HepG2 (cell line): ENCODE data around the gene PPP1R9A. TPM values are rescaled to one million over a fixed set of nuclear protein-coding genes. Genes with fewer than 3 reads are reported as not detected.

Experiments
- ATAC-seq: fragments of 200-7000 bp; cut with Tn5 transposase; 3 replicates; pipeline ENCODE4 v1.9.1; 2020; ENCODE audit warnings: mild to moderate bottlenecking, moderate library complexity
- BruUV-seq: library from RNA; stranded (reverse); fragments of 400-500 nt; replicated peaks from 2 replicates; lab custom pipeline; 2021; lab: Mats Ljungman, UMichigan
- CTCF ChIA-PET: fragments of 300-600 bp; formaldehyde crosslinking; extraction: SDS; loops from one replicate; lab custom pipeline; 2021; ENCODE audit warnings: low total read pairs, inconsistent platforms, low intra/inter-chr PET ratio; lab: Yijun Ruan, JAX
- POLR2A ChIA-PET: fragments of 350-600 bp; sonication (Branson Sonifier 250); formaldehyde crosslinking; loops from one replicate; lab custom pipeline; 2020; ENCODE audit warnings: antibody characterized with exemption, inconsistent platforms; lab: Yijun Ruan, JAX
- DNase-seq: peaks from one replicate; pipeline ENCODE4 v3.0.0-alpha.2; 2015; ENCODE audit warnings: low spot score
- FAIRE-seq: peaks from 3 replicates; lab custom pipeline; 2011; peaks lifted over from hg19 to GRCh38; lab: Jason Lieb, UNC
- H2AFZ ChIP-seq: one replicate; pipeline ENCODE4 v1.6.1; 2011; ENCODE audit warnings: low read length, inconsistent platforms
- H3K27ac ChIP-seq: fragments of 300-600 bp; 3 replicates; pipeline ENCODE4 v1.8.0; 2011; ENCODE audit warnings: mixed run types, mild to moderate bottlenecking, mixed read lengths, low read length, inconsistent platforms; ENCODE audit not compliant: insufficient read depth; ENCODE audit errors: extremely low read length
- H3K27me3 ChIP-seq, 2 experiments: fragments of 200-600 bp in 1 of 2; 2 replicates in 1 of 2; 3 replicates in 1 of 2; pipeline versions ENCODE4 v1.6.0 to v1.8.0; 2011; ENCODE audit warnings: low read length in 2 of 2, mild to moderate bottlenecking in 2 of 2, moderate library complexity in 2 of 2, inconsistent platforms in 1 of 2; ENCODE audit not compliant: insufficient read depth in 2 of 2, control insufficient read depth in 1 of 2
- H3K36me3 ChIP-seq, 2 experiments: fragments of 200-600 bp in 1 of 2; replicated peaks in 1 of 2; 2 replicates in 1 of 2; 3 replicates in 1 of 2; pipeline versions ENCODE4 v1.5.1 to v1.8.0; 2011; ENCODE audit warnings: low read length in 2 of 2, inconsistent platforms in 1 of 2; ENCODE audit not compliant: insufficient read depth in 2 of 2, control insufficient read depth in 1 of 2
- H3K4me1 ChIP-seq: 2 replicates; pipeline ENCODE4 v1.5.1; 2012; ENCODE audit warnings: low read length, inconsistent platforms; ENCODE audit not compliant: insufficient read depth
- H3K4me2 ChIP-seq: 2 replicates; pipeline ENCODE4 v1.6.0; 2011; ENCODE audit warnings: low read depth, low read length, inconsistent platforms
- H3K4me3 ChIP-seq, 3 experiments: fragments of 200-600 bp in 1 of 3; sonication (generic), shearing (Covaris generic) in 1 of 3; replicated peaks in 1 of 3; 2 replicates each; pipeline ENCODE4 v1.5.1; 2011 to 2016; ENCODE audit warnings: low read length in 3 of 3, inconsistent platforms in 2 of 3, low read depth in 2 of 3, mild to moderate bottlenecking in 2 of 3, control low read depth in 1 of 3, mixed read lengths in 1 of 3; ENCODE audit not compliant: insufficient read depth in 1 of 3
- H3K79me2 ChIP-seq: one replicate; pipeline ENCODE4 v1.6.1; 2011; ENCODE audit warnings: low read length, inconsistent platforms; ENCODE audit not compliant: insufficient read depth
- H3K9ac ChIP-seq: 2 replicates; pipeline ENCODE4 v1.6.0; 2011; ENCODE audit warnings: mild to moderate bottlenecking, low read depth, low read length, inconsistent platforms; ENCODE audit not compliant: insufficient read depth
- H3K9me3 ChIP-seq: 2 replicates; pipeline ENCODE4 v1.5.1; 2012; ENCODE audit warnings: mild to moderate bottlenecking, low read length
- H4K20me1 ChIP-seq: 2 replicates; pipeline ENCODE4 v1.6.0; 2011; ENCODE audit warnings: inconsistent platforms, mild to moderate bottlenecking, low read length, moderate library complexity; ENCODE audit not compliant: insufficient read depth
- CBX5 ChIP-seq: sonication (generic); formaldehyde crosslinking; IDR thresholded peaks from 2 replicates; pipeline ENCODE4 v1.4.0; 2020; ENCODE audit warnings: missing genetic modification reagents, borderline replicate concordance
- FOSL1 ChIP-seq: sonication (generic); formaldehyde crosslinking; IDR thresholded peaks from 2 replicates; pipeline ENCODE4 v1.9.0; 2021; ENCODE audit warnings: missing genetic modification reagents, borderline replicate concordance
- HHEX ChIP-seq: IDR thresholded peaks from 2 replicates; pipeline ENCODE4 v1.6.1; 2016; ENCODE audit warnings: control low read depth
- KDM6A ChIP-seq: IDR thresholded peaks from 2 replicates; pipeline ENCODE4 v1.6.1; 2016; ENCODE audit warnings: low read depth
- NCOA1 ChIP-seq: sonication (generic); formaldehyde crosslinking; IDR thresholded peaks from 2 replicates; pipeline ENCODE4 v1.9.0; 2021; ENCODE audit warnings: missing genetic modification reagents
- PHF8 ChIP-seq: sonication (generic); formaldehyde crosslinking; IDR thresholded peaks from 2 replicates; pipeline ENCODE4 v1.5.0; 2020; ENCODE audit warnings: missing genetic modification reagents
- SOX13 ChIP-seq, 3 experiments: fragments of 450-650 bp in 1 of 3; sonication (generic) in 1 of 3; formaldehyde crosslinking in 1 of 3; IDR thresholded peaks in 2 of 3; conservative IDR thresholded peaks in 1 of 3; 2 replicates each; pipeline versions ENCODE4 v1.5.0 to v1.6.1; 2016 to 2020; ENCODE audit warnings: antibody characterized with exemption in 1 of 3, mild to moderate bottlenecking in 1 of 3, missing compliant biosample characterization in 1 of 3, missing genetic modification reagents in 1 of 3, moderate library complexity in 1 of 3
- TEAD3 ChIP-seq: optimal IDR thresholded peaks from 2 replicates; pipeline ENCODE3; 2016; ENCODE audit warnings: borderline replicate concordance
- ZFP36L1 ChIP-seq: sonication (generic); formaldehyde crosslinking; IDR thresholded peaks from 2 replicates; pipeline ENCODE4 v1.8.0; 2022; ENCODE audit warnings: mild to moderate bottlenecking, missing genetic modification reagents, moderate library complexity
- ZFP36L2 ChIP-seq: sonication (generic); formaldehyde crosslinking; IDR thresholded peaks from 2 replicates; pipeline ENCODE4 v1.4.0; 2020; ENCODE audit warnings: missing genetic modification reagents
- ZKSCAN8 ChIP-seq: IDR thresholded peaks from 2 replicates; pipeline ENCODE4 v1.6.1; 2016; ENCODE audit warnings: borderline replicate concordance, missing genetic modification reagents, missing compliant biosample characterization
- ZMYM3 ChIP-seq: sonication (generic); formaldehyde crosslinking; IDR thresholded peaks from 2 replicates; pipeline ENCODE4 v1.5.1; 2020; ENCODE audit warnings: mild to moderate bottlenecking, missing genetic modification reagents
- ZNF746 ChIP-seq: sonication (generic); formaldehyde crosslinking; IDR thresholded peaks from 2 replicates; pipeline ENCODE4 v1.8.0; 2022; ENCODE audit warnings: mild to moderate bottlenecking, missing genetic modification reagents
- WGBS: methylation state at CpG from one replicate; pipeline ENCODE4 v1.1.6; 2017; ENCODE audit warnings: low lambda C conversion rate; 5-methylcytosine and 5-hydroxymethylcytosine counted together
- in situ Hi-C: cut with HindIII; loops from 2 replicates; pipeline ENCODE4 v1.10.0; 2017; ENCODE audit warnings: low pct_unique_long_range_greater_than_20kb; ENCODE audit not compliant: extremely low pct_ligation_motif_present
- intact Hi-C: fragments of 100-400 bp; cut with micrococcal nuclease; formaldehyde crosslinking; loops from one replicate; pipeline ENCODE4 v1.10.0; 2022; ENCODE audit not compliant: unreplicated experiment
- polyA plus RNA-seq, 8 experiments: library from polyadenylated mRNA; depleted of rRNA in 3 of 8; stranded (reverse) in 7 of 8; unstranded in 1 of 8; fragments of >200 nt; fragmentation: Illumina TruSeq in 4 of 8; extraction: Trizol in 4 of 8; gene quantifications; 2 replicates each; pipeline versions ENCODE4 v1.2.1 to v1.2.3, GENCODE V29; 2011 to 2016; ENCODE audit warnings: low read depth in 4 of 8, missing spikeins in 1 of 8, mixed read lengths in 1 of 8; ENCODE audit not compliant: insufficient read depth in 1 of 8
- total RNA-seq, 5 experiments: library from RNA; depleted of rRNA; stranded (reverse); fragments of >200 nt; fragmentation: Illumina TruSeq; extraction: Trizol; gene quantifications; 2 replicates each; pipeline ENCODE4 v1.2.3, GENCODE V29; 2016; ENCODE audit warnings: low read depth in 1 of 5
- TF ChIP-seq, protein P1 (sequence below): sonication (generic); formaldehyde crosslinking; IDR thresholded peaks from 2 replicates; pipeline ENCODE4 v1.5.0; 2020; ENCODE audit warnings: missing genetic modification reagents

Gene PPP1R9A
- total and polyA plus RNA-seq, 2 of the 13 experiments (the other 11 are each of a cell fraction or from before 2014, with no cell fraction given), result 11.4 to 31.9 TPM

DNA sequence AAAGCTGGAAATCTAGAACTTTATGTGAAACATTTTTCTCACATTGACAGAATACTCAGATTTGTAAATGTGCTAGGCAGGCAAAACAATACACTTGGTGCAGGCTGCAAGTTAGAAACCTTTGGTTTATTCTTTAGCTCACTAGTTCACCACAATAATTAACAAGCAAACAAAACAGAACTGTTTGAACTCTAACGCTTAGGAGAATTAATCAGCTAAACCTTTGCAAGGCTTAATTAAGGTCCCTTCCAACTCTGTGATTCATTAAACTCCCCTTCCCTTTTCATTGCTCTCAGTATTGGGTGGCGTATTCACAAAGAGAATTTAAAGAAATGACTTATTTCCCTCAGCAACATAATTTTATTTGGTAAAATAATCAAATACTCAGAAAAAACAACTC lies 317.9 kb downstream of the PPP1R9A start:
- DNase-seq (no peak), FAIRE-seq (no peak), ATAC-seq (no peak)
- H3K27me3 ChIP-seq, result no peaks in the 10 kb centered on the region
- intact Hi-C loops, result no loop called here
- POLR2A ChIA-PET, result no interaction called here
- no peak overlapping the region for H2AFZ ChIP-seq
- no peak overlapping the region for H3K4me3 ChIP-seq
- BruUV-seq, result no TSS peak
- WGBS, result 90% methylated on average over 2 of the region's 2 CpGs
- no peaks in the 10 kb centered on the region for H3K9me3 ChIP-seq
- no peaks in the 10 kb centered on the region for H3K4me1 ChIP-seq
- peaks cover 0 to 2% of the 10 kb centered on the region in 2 experiments; a peak in 1 of 5 replicates for H3K36me3 ChIP-seq
- TF ChIP-seq, protein P1, sequence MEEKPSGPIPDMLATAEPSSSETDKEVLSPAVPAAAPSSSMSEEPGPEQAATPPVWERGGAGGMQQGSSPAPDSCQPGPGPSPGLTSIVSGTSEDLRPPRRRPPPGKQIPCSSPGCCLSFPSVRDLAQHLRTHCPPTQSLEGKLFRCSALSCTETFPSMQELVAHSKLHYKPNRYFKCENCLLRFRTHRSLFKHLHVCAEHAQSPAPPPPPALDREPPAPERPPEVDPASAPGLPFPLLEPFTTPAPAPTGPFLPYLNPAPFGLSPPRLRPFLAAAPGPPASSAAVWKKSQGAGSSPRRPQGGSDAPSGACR (CRISPR knock-in tag), result no peak
- TF ChIP-seq, all 625 proteins: peak for 0
- no peak overlapping the region for H3K4me2 ChIP-seq
- H3K9ac ChIP-seq, result no peak overlapping the region
- no peaks in the 10 kb centered on the region for H4K20me1 ChIP-seq
- no peak overlapping the region for H3K27ac ChIP-seq
- in situ Hi-C loops, result loop anchor here (25.0 kb wide), 1 partner anchor 788 kb away; no protein-coding TSS in a partner anchor
- CTCF ChIA-PET, result no interaction called here
- H3K79me2 ChIP-seq, result no peaks in the 10 kb centered on the region

DNA sequence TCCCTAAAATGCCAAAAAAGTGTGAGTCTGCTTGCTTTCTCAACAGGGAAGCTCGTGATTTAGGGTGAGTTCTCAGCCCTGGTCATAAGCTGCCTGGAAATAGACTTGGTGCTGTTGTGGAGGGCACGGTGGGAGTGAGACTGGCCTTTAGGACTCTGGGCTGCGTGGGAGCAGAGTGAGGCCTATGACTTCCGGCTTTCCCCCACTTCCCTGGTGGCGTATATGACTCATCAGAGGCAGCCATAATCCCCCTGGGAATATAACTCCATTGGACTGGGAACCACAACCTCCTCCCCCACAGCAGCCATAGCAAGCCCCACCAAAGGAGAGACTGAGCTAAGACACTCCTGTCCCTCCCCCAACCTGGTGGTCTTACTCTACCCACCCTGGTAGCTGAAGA lies 321.9 kb downstream of the PPP1R9A start:
- intact Hi-C loops, result no loop called here
- H3K9me3 ChIP-seq, result no peaks in the 10 kb centered on the region
- no TSS peak for BruUV-seq
- in situ Hi-C loops, result loop anchor here (25.0 kb wide), 1 partner anchor 792 kb away; no protein-coding TSS in a partner anchor
- no peak overlapping the region for H2AFZ ChIP-seq
- TF ChIP-seq SOX13 (IDR thresholded peaks at IDR 0.05) (no peak), SOX13 (CRISPR knock-in tag; conservative IDR thresholded peaks at IDR 0.05 in 1 of 2, IDR thresholded peaks at IDR 0.05 in 1 of 2) (no peak), FOSL1 (CRISPR knock-in tag) (no peak), ZNF746 (CRISPR knock-in tag) (no peak), CBX5 (CRISPR knock-in tag) (no peak), HHEX (CRISPR knock-in tag) (no peak), TEAD3 (CRISPR knock-in tag) (no peak), NCOA1 (CRISPR knock-in tag) (no peak), ZKSCAN8 (CRISPR knock-in tag) (no peak), ZFP36L2 (CRISPR knock-in tag) (no peak), ZMYM3 (CRISPR knock-in tag) (no peak), PHF8 (CRISPR knock-in tag) (no peak), ZFP36L1 (CRISPR knock-in tag) (no peak), KDM6A (no peak)
- DNase-seq, result no peak
- 100% methylated on average over 4 of the region's 5 CpGs for WGBS
- ChIA-PET POLR2A (no interaction called here), CTCF (no interaction called here)
- H3K4me3 ChIP-seq, result no peak overlapping the region
- no peak overlapping the region for H3K9ac ChIP-seq
- no peaks in the 10 kb centered on the region for H3K4me1 ChIP-seq
- ATAC-seq, result no peak
- peaks cover 0 to 2% of the 10 kb centered on the region in 2 experiments; a peak in 1 of 5 replicates for H3K36me3 ChIP-seq
- no peaks in the 10 kb centered on the region for H3K79me2 ChIP-seq
- no peak overlapping the region for H3K4me2 ChIP-seq
- H4K20me1 ChIP-seq, result no peaks in the 10 kb centered on the region
- no peak for FAIRE-seq
- no peaks in the 10 kb centered on the region for H3K27me3 ChIP-seq
- no peak overlapping the region for H3K27ac ChIP-seq
